HG02678 (cell line): ENCODE results near the gene CHCHD10.

Experiments used
- ATAC-seq: cut with Tn5 transposase; IDR thresholded peaks from one replicate; pipeline ENCODE4 v1.9.1; 2021; ENCODE audit warnings: mild to moderate bottlenecking, moderate library complexity; ENCODE audit not compliant: unreplicated experiment

Gene CHCHD10

DNA sequence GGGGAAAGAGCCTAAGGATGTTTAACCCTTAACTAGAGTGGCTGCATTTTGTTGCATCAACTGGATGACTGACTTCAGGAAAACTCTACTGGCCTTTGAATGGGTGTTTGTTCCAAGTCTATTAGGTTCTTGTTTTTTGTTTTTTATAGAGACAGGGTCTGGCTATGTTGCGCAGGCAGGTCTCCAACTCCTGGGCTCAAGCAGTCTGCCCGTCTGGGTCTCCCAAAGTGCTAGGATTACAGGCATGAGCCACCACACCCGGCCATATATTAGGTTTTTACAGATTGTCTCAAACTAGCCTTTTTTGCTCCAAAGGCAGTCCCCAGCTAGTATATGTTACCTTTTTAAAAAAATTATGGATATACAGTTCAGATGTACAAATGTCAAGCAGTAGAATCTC is 20.1 kb upstream of the CHCHD10 start:
- no peak for ATAC-seq

DNA sequence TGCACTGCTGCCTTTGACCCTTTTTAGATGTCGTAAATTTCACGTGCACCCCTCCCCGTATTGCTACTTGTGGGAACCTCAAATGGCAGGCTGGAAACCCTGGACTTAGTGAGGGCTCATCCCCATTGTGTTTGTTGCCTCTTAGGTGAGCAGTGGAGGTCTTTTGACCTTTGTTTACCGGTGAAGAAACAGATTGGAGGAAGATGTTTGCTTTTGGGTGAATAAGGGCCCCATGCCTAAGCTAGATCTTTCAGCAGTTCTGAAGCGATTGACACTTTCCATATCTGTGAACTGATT is 19.8 kb upstream of the CHCHD10 start:
- ATAC-seq: peak; percentile 20

GRCh38 chr22:23786752-23787599 is 19.2 kb upstream of the CHCHD10 start, which contains the start of gene SMARCB1:
Gene SMARCB1, plus strand, starts transcription at chr22:23786966. Its CDS starts 204 bp downstream, at chr22:23787170.
- ATAC-seq: peak; percentile 73

DNA sequence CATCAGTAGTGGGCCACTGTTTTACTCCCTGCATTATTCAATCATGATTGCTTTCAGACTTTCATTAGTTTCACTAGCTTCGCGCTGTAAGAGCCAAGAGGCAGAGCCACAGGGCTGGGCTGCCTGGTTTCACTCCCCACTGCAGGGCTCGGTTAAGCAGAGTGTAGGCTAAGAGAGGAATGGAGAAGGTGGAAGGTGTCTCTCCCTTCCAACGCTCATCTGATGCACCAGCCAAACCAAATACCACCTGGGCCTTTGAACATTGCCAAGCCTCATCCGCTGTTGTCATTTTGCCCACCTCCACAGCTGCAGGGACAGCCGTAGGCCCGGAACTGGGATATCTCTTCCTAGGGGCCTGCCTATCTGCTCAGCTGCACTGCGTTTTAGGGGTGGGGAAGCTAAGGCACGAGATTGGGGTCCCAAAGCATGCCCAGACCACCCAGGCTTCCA is 18.5 kb upstream of the CHCHD10 start:
- no peak for ATAC-seq

- no peak for ATAC-seq
Observed at GRCh38 chr22:23784215-23784732, 16.5 kb upstream of the CHCHD10 start.

GRCh38 chr22:23783265-23784150 is 15.7 kb upstream of the CHCHD10 start:
- no peak for ATAC-seq

GRCh38 chr22:23782703-23783102 is 14.9 kb upstream of the CHCHD10 start:
- no peak for ATAC-seq

DNA sequence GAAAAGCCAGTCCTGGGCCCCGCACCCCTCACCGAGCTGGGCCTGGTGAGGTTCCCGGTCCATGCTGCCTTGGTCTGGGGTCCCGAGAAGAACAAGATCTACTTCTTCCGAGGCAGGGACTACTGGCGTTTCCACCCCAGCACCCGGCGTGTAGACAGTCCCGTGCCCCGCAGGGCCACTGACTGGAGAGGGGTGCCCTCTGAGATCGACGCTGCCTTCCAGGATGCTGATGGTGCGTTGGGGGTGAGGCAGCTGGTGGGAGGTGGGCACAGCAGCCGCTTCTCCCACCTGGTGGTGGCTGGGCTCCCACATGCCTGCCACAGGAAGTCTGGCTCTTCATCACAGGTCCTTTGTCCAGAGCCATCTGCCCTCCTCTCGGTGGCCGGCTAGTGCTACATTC is 14.5 kb upstream of the CHCHD10 start:
- no peak for ATAC-seq

DNA sequence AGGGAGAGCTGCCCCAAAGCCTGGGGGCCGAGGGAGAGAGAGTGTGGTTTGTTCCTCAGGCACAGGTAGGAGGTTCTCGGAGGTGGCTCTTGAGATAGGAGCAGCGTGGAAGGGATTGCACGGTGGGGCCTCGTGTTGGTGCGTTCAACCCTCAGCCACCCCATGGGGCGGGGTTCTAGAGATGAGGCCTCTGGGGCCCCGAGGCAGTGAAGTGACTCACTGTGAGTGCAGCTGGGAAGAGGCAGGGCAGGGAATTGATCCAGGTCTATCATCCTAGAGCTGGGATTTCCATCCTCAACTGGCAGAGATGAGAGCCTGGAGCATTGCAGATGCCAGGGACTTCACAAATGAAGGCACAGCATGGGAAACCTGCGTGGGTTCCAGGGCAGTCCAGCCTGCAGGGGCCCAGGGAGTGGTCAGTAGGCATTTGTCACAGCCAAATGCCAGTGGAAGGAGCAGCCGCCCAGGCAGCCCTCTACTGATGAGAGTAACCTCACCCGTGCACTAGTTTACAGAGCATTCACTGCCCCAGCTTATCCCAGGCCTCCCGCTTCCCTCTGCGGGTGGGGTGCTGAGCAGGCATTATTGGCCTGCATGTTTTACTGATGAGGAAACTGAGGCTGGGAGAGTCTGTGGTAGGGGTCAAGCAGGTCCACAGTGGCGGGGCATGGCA is 13.9 kb upstream of the CHCHD10 start:
- no peak for ATAC-seq

DNA sequence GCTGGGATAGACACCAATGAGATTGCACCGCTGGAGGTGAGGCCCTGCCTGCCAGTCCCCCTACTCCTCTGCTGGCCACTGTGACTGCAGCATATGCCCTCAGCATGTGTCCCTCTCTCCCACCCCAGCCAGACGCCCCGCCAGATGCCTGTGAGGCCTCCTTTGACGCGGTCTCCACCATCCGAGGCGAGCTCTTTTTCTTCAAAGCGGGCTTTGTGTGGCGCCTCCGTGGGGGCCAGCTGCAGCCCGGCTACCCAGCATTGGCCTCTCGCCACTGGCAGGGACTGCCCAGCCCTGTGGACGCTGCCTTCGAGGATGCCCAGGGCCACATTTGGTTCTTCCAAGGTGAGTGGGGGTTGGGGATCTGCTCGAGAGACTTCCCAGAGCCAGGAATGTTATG is 13.3 kb upstream of the CHCHD10 start:
- ATAC-seq: no peak

GRCh38 chr22:23780146-23780748 is 12.5 kb upstream of the CHCHD10 start:
- no peak for ATAC-seq

GRCh38 chr22:23779731-23780130 is 12.0 kb upstream of the CHCHD10 start:
- no peak for ATAC-seq

GRCh38 chr22:23779083-23779482 is 11.3 kb upstream of the CHCHD10 start:
- no peak for ATAC-seq

GRCh38 chr22:23778577-23778900 is 10.8 kb upstream of the CHCHD10 start:
- ATAC-seq: no peak

DNA sequence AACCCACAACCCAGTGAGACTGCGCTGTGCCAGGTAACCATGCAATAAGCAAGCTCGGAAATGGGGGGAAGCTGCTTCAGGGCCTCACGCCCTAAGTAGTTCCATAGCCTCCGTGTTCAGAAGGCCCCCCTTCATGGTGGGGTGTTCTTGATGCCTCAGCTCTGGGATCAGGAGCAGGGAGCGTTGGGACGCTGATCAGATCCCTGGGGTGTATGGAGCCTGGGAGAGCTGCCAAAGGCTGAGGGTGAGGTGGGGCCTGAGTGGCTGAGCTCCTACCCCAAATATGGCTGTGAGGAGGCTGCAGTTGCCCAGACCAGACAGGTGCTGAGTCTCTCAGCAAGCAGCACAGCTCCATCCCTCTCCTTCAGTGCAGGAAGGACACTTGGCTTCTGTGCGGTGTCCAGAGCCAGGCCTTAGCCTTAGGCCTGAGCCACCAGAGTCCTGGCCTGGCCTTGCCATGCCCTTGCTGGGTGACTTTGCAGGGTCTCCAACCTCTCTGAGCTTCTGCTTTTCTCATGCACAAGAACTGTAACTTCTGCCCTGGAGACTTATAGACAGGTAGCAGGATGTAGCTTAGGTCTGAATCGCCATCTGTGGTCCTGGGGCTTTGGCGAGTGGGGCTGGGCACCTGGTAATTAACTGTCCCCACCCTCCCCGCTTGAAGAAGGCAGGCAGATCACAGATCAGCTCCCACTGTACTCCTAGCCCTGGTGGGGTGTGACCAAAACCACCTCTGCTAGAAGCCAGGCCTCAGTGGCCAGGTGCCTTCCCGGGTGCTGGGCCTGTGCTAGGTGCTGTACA is 10.2 kb upstream of the CHCHD10 start:
- ATAC-seq: no peak

- ATAC-seq: no peak
Observed at GRCh38 chr22:23775779-23776375, 8.1 kb upstream of the CHCHD10 start.

GRCh38 chr22:23774922-23775436 is 7.2 kb upstream of the CHCHD10 start:
- ATAC-seq: no peak

DNA sequence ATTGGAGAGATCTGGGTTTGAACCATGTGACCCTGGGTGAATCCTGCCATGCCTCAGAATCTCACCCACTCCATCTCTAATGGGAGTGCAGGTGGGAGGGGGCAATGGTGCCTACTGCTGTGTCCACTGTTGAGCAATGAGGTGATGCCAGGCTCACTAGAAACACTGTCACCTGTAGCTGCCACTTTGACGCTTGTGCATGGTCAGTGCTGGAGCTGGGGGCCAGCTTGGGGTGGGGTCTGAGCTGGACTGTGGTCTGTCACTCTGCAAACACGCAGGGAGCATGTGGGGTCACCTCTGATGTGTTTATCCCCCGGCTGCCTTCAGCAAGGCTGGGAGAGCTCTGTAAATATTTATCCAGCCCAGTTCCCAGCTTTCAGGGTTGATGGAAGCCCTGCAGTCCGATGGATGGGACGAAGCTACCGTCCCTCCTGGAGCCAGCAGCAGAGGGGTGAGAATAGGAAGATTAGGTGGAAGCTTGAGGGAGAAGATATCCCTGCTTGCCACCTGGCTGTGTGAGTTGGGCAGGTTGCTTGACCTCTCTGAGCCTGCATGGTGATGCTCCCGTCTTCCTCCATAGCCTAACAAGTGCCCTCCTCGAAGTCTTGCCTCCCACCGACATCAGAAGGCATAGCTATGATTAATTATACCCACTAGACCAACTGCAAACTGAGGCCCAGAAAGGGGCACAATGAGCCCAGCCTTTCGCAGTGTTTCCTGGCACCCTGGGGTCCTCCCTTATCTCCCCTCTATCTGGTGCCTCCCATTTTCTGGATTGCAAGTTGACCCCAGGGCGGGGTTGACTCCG is 6.5 kb upstream of the CHCHD10 start:
- ATAC-seq: no peak
